Activated T-cell treated with anti-CD3 and anti-CD28 coated beads, Interleukin-2, amount 50 U/mL, for 4 hours (primary cell): ENCODE measurements around the gene GP1BB. TPM values are rescaled to one million over a fixed set of nuclear protein-coding genes. Genes with fewer than 3 reads are reported as not detected.

Experiments
- ATAC-seq, 2 donors: fragments of 200-7000 bp; cut with Tn5 transposase; one replicate each; pipeline ENCODE4 v1.10.0; 2021
- DNase-seq: peaks from one replicate; pipeline ENCODE4 v3.0.0-alpha.2; 2020
- H3K27me3 Mint-ChIP-seq: one replicate; pipeline ENCODE4 v1.8.0; 2021; ENCODE audit warnings: low read depth, mixed read lengths
- H3K36me3 Mint-ChIP-seq: one replicate; pipeline ENCODE4 v1.8.0; 2022; ENCODE audit warnings: mixed read lengths; ENCODE audit not compliant: insufficient read depth
- H3K4me1 Mint-ChIP-seq: one replicate; pipeline ENCODE4 v1.8.0; 2021; ENCODE audit warnings: low read depth, mixed read lengths
- H3K4me3 Mint-ChIP-seq: one replicate; pipeline ENCODE4 v1.8.0; 2021; ENCODE audit warnings: mild to moderate bottlenecking, moderate library complexity, mixed read lengths
- H3K9me3 Mint-ChIP-seq: one replicate; pipeline ENCODE4 v1.8.0; 2021; ENCODE audit warnings: mixed read lengths
- total RNA-seq, 3 donors: library from RNA; stranded (reverse); gene quantifications; one replicate each; pipeline ENCODE4 v1.2.1, GENCODE V29; 2021

Gene GP1BB
- total RNA-seq, 3 donors from 2014 or later: 0.25 to 0.37 TPM; not detected in 1

DNA sequence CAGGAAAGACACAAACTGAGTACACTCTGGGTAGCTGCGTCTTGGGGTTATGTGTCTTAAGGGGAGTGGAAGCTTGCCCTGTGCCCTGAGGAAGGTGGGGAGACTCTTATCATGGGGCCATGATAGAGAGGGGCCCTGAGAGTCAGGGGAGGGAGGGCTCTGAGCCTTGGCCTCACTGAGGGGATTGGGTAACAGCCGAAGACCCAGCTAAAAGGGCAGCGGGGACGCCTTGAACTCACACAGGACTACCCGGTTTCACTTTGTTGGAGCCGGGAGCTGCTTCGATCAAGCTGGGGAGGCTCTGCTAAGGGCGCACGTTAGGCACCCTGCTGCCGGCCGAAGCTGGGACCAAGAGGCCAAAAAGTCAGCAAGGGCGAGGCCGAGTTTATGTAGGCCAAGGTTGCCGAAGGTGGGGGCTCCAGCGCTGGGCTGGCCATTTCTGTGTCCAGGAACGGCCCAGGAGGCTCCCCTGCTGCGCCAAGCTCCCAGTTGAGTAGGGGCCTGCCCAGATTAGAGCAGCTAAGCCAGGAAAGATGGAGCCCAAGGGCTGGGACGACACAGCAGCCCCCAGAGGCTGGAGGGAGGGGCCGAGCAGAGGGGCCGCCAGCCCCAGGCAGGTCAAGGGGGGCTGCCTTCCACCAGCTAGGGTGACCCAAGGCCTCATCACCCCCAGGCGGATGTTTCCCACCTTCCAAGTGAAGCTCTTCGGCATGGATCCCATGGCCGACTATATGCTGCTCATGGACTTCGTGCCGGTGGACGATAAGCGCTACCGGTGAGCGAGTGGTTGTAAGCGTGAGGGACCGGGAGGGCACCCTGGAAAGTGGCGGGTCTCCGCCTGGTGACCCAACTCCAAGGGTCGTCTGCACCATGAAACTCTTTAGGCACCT, 39.5 kb downstream of the GP1BB start:
- peaks cover 61% of the 10 kb centered on the region for H3K27me3 Mint-ChIP-seq

DNA sequence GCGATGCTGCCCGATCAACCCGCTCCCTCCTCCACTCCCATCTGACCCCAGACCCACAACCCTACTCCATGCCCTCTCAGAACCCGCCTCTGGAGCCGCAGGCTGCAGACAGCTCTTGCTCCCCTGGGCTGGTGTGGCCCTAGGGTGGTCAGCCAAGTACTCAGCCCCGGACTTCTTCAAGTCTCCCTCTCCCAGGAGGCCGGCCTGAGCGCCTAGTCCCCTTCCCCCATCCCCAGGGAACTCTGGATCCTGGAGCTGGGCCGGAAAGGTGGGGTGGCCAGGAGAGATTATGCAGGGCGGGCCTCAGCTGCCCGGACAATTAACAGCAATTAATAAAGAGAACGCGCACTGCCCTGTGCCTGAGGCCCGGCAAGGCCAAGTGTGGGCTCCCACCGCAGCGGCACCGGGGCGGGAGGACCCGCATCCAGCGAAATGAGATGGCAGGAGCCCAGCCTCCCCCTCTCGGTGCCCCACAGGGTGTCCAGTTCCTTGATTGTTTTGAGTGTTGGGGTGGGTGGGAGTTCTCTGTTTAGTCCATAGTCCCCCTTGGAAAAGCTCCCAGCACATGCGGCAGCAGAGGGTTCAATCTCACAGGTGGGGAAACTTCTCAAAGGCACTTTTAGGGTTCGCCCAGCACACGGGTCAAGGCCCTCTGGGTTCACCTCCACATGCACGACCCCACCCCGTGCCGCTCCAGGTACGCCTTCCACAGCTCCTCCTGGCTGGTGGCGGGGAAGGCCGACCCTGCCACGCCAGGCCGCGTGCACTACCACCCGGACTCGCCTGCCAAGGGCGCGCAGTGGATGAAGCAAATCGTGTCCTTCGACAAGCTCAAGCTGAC, 40.3 kb downstream of the GP1BB start:
- Mint-ChIP-seq H3K36me3 (no peaks in the 10 kb centered on the region), H3K27me3 (peaks cover 67% of the 10 kb centered on the region), H3K9me3 (no peaks in the 10 kb centered on the region), H3K4me1 (peaks cover 22% of the 10 kb centered on the region), H3K4me3 (no peak overlapping the region)
- DNase-seq: no peak
- no peak for ATAC-seq

More for the DNA sequence above, 39.5 kb downstream of the GP1BB start:
- DNase-seq: no peak
- H3K36me3 Mint-ChIP-seq: no peaks in the 10 kb centered on the region
- H3K9me3 Mint-ChIP-seq: no peaks in the 10 kb centered on the region
- peaks cover 22% of the 10 kb centered on the region for H3K4me1 Mint-ChIP-seq
- H3K4me3 Mint-ChIP-seq: no peak overlapping the region
- ATAC-seq: no peak

DNA sequence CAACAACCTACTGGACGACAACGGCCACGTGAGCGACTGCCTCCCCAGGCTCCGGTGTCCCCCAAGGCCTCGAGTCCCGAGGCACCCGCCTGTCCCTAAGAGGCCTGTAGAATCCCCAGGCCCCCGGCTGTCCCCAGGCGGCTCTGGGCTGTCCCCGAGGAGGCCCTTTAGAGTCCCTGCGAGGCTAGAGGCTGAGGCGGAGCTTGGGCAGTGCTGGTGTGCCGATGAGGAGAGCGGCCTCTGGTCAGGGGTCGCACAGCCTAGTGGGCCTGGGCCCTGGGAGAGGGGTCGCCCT, 40.9 kb downstream of the GP1BB start:
- Mint-ChIP-seq H3K36me3 (no peaks in the 10 kb centered on the region), H3K4me3 (no peak overlapping the region), H3K9me3 (no peaks in the 10 kb centered on the region), H3K4me1 (peaks cover 22% of the 10 kb centered on the region), H3K27me3 (peaks cover 68% of the 10 kb centered on the region)
- DNase-seq (no peak), ATAC-seq (no peak)

DNA sequence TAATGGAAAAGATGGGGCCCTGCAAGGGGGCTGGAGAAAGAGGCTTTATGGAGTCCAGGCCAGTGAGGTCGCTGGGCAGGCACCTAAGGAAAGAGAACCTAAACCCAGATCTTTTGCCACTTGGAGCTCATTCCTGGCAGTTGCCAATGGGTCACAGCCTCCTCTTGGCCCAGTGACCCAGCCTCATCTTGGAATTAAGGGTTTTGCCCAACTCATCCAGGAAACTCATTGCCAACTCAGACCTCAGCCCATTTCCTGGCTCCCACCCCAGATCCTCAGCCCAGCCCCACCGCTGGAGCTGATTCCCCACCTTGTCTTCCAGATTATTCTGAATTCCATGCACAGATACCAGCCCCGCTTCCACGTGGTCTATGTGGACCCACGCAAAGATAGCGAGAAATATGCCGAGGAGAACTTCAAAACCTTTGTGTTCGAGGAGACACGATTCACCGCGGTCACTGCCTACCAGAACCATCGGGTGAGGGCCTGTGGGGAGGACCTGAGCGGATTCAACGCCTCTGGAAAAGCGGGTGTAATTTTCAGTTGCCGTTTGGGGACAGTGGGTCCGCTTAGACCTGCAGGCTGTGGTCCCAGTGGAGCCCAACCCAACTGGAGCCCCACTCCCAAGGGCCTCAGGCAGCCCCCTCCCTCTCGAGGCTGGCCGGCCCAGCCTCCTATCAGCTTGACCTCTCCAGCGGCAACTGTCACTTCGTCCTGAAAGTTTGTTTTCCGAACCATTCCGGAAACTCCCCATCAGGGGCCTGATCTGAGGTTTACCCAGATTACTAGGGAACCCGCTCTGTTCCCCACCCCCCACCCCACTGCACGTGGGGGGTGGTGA, 41.5 kb downstream of the GP1BB start:
- H3K36me3 Mint-ChIP-seq: no peaks in the 10 kb centered on the region
- DNase-seq: no peak
- no peaks in the 10 kb centered on the region for H3K9me3 Mint-ChIP-seq
- no peak overlapping the region for H3K4me3 Mint-ChIP-seq
- H3K4me1 Mint-ChIP-seq: peaks cover 17% of the 10 kb centered on the region
- no peak for ATAC-seq
- H3K27me3 Mint-ChIP-seq: peaks cover 68% of the 10 kb centered on the region

DNA sequence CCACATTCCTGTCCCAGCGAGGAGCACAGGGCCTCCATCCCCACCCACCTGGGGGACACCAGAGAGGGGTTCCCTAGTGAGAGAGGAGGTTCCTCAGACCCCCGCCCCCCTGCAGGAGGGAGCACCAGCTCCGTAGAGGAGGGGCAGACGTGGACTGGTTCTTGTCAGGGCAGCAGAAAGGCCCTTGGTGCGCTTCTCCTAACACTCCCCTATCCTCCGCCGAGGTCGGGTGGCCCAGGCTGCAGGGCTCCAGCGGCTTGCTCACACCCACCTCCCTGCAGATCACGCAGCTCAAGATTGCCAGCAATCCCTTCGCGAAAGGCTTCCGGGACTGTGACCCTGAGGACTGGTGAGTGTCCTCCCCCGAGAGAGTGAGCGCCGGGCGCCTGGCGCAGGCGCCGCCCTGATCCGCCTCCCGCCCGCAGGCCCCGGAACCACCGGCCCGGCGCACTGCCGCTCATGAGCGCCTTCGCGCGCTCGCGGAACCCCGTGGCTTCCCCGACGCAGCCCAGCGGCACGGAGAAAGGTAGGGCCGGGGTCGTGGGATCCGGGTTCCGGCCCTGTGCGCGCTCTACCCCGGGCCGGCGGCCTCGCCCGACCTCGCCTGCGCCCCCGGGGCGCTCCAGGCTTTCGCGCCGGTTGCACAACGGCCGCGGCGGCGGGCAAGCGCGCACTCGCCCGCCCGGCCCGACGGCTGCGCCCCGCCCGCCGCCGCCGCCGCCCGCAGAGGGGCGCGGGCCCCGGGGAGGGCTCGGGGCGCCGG, 42.3 kb downstream of the GP1BB start:
- H3K27me3 Mint-ChIP-seq: peaks cover 71% of the 10 kb centered on the region
- DNase-seq (no peak), ATAC-seq (peak; percentile 22 to 38)
- H3K36me3 Mint-ChIP-seq: no peaks in the 10 kb centered on the region
- peaks cover 12% of the 10 kb centered on the region for H3K4me1 Mint-ChIP-seq
- H3K4me3 Mint-ChIP-seq: peak overlapping the region; percentile 62
- H3K9me3 Mint-ChIP-seq: no peaks in the 10 kb centered on the region

DNA sequence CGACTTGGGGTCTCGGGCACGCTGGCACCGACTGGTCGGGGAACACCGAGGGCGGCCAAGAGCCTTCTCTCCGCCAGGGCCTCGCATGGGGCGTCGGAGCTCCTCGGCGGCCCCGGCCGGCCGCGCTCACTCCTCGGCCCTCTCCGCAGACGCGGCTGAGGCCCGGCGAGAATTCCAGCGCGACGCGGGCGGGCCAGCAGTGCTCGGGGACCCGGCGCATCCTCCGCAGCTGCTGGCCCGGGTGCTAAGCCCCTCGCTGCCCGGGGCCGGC, 42.8 kb downstream of the GP1BB start:
- Mint-ChIP-seq H3K4me3 (no peak overlapping the region), H3K27me3 (peaks cover 75% of the 10 kb centered on the region), H3K36me3 (no peaks in the 10 kb centered on the region), H3K4me1 (peaks cover 12% of the 10 kb centered on the region), H3K9me3 (no peaks in the 10 kb centered on the region)
- peak; percentile 14 to 20 for ATAC-seq
- DNase-seq: no peak

DNA sequence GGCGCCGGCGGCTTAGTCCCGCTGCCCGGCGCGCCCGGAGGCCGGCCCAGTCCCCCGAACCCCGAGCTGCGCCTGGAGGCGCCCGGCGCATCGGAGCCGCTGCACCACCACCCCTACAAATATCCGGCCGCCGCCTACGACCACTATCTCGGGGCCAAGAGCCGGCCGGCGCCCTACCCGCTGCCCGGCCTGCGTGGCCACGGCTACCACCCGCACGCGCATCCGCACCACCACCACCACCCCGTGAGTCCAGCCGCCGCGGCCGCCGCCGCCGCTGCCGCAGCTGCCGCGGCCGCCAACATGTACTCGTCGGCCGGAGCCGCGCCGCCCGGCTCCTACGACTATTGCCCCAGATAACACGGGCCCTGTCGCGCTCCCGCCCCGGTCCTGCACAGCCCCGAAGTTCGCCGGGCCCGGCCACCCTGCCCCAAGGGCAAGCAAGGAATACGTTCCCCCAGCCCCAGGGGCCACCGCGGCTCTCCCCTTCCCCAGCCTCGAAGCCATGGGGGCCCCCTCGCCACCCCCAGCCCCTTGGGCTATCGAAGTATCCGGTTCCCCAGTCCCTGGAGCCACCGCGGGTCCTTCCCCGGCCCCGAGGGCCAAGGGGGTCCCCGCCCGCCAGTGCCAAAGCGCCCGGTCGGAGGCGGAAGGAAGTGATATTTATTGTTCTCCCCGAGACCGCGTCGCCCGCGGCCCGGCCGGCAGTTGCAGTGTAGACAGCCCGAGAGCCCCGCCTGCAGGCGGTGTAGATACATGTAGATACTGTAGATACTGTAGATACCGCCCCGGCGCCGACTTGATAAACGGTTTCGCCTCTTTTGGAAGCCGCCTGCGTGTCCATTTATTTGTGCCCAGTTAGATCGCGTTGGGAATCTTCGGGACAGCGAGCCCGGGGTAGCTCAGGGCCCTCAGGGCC, 43.4 kb downstream of the GP1BB start:
- DNase-seq (peak; percentile 36), ATAC-seq (peak; percentile 63 to 71)
- Mint-ChIP-seq H3K9me3 (no peaks in the 10 kb centered on the region), H3K4me3 (peak overlapping the region; percentile 26), H3K27me3 (peaks cover 77% of the 10 kb centered on the region), H3K36me3 (no peaks in the 10 kb centered on the region), H3K4me1 (peaks cover 9% of the 10 kb centered on the region)

DNA sequence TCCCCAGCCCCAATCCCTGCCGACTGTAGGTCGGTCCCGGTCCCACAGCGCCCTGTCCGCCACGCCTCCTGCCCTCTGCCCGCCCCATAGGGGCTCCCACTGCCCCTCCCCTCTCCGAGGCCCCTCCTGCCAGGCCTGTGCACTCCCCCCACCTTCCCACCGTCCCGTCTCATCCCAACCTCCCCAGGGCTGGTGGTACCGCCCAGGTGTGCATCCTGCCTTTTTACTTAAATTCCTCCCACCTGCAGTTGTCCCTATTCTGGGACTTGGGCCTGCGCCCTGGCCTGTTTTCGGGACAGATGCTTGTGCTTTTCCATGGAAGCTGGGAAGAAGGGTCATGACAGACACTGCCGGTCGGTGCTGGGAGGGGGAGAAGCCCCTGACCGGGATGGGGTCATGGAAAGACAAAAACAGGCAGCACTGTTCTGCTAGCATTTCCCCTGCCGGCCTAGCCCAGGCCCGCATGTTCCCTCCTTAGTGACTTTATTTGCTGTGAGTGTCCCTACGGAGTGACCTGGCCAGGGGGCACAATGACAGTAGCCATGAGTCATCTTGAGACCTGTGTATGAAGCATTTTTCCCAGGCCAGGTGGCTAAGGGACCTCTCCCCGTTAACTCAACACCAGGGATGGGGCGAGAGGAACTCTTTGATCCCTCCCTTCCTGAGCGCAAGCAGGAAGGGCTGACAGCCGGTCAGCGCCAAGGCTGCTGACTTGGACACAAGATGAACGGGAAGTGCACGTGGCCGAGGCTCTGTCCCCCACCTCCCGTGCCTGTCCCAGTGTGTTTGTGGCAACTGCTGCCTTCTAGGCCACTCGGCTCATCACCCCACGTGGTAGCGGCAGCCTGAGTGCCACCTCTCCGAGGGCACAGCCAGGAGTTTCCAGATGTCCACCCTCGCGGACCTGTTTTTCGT, 44.3 kb downstream of the GP1BB start:
- DNase-seq (no peak), ATAC-seq (peak; percentile 23 to 24)
- H3K4me3 Mint-ChIP-seq: peak overlapping the region; percentile 44
- peaks cover 9% of the 10 kb centered on the region for H3K4me1 Mint-ChIP-seq
- H3K27me3 Mint-ChIP-seq: peaks cover 79% of the 10 kb centered on the region
- no peaks in the 10 kb centered on the region for H3K36me3 Mint-ChIP-seq
- H3K9me3 Mint-ChIP-seq: no peaks in the 10 kb centered on the region

DNA sequence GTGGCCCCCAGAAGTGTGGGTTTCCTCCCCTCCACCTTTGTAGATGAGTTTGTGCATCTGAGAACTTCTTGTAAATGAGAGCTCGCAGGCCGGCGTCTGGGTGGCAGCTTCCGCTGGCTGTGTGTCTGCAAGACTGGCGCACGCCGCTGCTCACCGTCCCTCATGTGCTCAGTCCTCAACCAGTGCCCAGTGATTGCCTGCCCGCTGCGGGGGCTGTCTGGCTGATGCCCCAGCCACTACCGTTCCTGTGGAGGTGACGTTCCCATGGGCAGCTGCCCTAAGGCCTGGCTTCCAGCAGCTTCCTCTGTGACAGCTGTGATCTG, 46.0 kb downstream of the GP1BB start:
- H3K4me1 Mint-ChIP-seq: peaks cover 9% of the 10 kb centered on the region
- no peaks in the 10 kb centered on the region for H3K9me3 Mint-ChIP-seq
- DNase-seq: no peak
- no peak for ATAC-seq
- H3K4me3 Mint-ChIP-seq: no peak overlapping the region
- no peaks in the 10 kb centered on the region for H3K36me3 Mint-ChIP-seq
- H3K27me3 Mint-ChIP-seq: peaks cover 80% of the 10 kb centered on the region

DNA sequence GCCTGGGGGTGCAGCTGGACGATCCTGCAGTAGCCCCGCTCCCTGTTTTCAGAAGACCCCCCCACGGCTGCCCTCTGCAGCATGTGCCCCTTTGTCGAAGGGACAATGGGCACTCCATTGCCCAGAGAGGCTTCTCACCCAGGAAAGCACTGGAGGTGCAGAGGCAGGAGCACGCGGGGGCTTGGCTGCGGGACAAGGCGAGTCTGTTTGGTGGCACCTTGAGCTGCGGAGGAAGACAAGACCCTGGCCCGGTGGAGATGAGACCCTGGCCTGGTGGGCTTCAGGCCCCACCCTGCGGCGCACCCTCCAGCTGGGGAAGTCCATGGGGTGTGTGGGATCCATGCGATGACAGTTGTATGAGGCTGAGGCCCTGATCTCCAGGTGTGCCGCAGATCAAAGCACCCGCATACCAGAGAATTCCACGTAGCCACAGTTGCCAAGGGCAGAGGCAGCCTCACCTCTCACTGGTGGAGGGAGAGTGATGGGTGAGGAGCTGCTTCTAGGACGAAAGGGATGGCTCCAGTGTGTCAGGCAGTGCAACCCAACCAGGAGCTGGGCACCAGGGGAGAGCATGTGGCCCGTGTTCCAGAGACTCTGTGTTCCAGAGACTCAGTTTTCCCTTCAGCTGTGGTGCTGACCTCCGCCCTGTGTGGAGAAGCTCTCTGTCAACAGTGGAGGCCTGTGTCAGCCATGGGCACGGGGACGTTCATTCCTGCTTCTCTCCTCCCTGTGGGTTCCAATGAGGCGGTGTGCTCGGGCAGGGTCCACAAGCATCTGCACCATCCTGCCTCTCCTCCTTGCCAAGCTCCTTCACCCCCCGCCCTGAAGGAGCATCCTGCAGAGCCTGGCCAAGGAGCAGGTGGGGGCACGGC, 47.2 kb downstream of the GP1BB start:
- Mint-ChIP-seq H3K9me3 (no peaks in the 10 kb centered on the region), H3K4me3 (no peak overlapping the region), H3K4me1 (peaks cover 4% of the 10 kb centered on the region), H3K36me3 (no peaks in the 10 kb centered on the region), H3K27me3 (peaks cover 73% of the 10 kb centered on the region)
- ATAC-seq: no peak
- DNase-seq: no peak

DNA sequence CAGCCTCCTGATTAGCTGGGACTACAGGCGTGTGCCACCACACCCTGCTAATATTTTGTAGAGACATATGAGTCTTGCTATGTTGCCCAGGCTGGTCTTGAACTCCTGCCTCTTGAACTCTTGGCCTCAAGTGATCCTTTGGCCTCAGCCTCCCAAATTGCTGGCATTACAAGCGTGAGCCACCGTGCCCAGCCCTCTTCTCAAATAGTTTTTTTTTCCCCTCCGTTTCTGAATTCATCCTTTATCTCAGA, 49.0 kb downstream of the GP1BB start:
- H3K36me3 Mint-ChIP-seq: no peaks in the 10 kb centered on the region
- no peak for DNase-seq
- ATAC-seq: no peak

More for the DNA sequence above, 49.0 kb downstream of the GP1BB start:
- H3K4me1 Mint-ChIP-seq: peaks cover 14% of the 10 kb centered on the region
- no peaks in the 10 kb centered on the region for H3K9me3 Mint-ChIP-seq
- no peak overlapping the region for H3K4me3 Mint-ChIP-seq
- H3K27me3 Mint-ChIP-seq: peaks cover 73% of the 10 kb centered on the region
